ENCODE data around the gene P4HA2. TPM values are rescaled to one million over a fixed set of nuclear protein-coding genes. Genes with fewer than 3 reads are reported as not detected.

P4HA2 gene
- total RNA-seq, 1 donor from 2014 or later = 190 TPM

DNA sequence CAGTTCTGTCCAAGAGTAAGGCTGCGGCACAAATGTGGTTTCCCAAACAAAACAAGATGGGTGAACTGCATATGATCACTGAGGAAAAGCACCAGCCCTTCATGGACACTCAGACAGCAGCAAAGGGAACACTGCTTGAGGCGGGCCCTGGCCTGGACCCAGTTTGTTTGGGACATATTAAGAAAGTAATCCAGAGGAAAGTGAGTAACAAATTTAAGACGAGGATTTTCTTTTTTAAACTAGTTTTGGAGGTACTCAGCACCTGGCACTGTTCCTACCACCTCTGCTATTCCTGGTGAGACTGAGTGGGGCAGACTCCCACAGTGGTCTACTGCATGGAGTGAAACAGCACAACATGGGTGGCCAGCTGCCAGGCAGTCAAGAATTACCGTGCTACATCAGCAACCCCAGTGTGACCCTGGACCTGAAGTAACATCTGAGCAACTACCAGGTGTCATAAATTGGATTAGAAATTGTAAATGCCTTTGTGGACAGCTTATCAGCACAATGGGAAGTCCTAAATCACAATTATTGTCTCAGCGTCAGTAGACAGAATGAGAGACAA lies 28.5 kb downstream of the P4HA2 start:
- TF ChIP-seq, protein P1, sequence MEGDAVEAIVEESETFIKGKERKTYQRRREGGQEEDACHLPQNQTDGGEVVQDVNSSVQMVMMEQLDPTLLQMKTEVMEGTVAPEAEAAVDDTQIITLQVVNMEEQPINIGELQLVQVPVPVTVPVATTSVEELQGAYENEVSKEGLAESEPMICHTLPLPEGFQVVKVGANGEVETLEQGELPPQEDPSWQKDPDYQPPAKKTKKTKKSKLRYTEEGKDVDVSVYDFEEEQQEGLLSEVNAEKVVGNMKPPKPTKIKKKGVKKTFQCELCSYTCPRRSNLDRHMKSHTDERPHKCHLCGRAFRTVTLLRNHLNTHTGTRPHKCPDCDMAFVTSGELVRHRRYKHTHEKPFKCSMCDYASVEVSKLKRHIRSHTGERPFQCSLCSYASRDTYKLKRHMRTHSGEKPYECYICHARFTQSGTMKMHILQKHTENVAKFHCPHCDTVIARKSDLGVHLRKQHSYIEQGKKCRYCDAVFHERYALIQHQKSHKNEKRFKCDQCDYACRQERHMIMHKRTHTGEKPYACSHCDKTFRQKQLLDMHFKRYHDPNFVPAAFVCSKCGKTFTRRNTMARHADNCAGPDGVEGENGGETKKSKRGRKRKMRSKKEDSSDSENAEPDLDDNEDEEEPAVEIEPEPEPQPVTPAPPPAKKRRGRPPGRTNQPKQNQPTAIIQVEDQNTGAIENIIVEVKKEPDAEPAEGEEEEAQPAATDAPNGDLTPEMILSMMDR (IDR thresholded peaks at IDR 0.05; ENCODE audit: insufficient read depth, low read length, severe bottlenecking) = no peak
- no peak for FAIRE-seq
- no peaks in the 10 kb centered on the region for H3K27me3 ChIP-seq (ENCODE audit: control insufficient read depth, insufficient read depth, low read length)
- H3K4me3 ChIP-seq (ENCODE audit: low read depth, low read length) = no peak overlapping the region
- no peak for DNase-seq (ENCODE audit: low read depth)
- H3K36me3 ChIP-seq (ENCODE audit: control insufficient read depth, insufficient read depth, low read length) = peaks cover 17% of the 10 kb centered on the region

DNA sequence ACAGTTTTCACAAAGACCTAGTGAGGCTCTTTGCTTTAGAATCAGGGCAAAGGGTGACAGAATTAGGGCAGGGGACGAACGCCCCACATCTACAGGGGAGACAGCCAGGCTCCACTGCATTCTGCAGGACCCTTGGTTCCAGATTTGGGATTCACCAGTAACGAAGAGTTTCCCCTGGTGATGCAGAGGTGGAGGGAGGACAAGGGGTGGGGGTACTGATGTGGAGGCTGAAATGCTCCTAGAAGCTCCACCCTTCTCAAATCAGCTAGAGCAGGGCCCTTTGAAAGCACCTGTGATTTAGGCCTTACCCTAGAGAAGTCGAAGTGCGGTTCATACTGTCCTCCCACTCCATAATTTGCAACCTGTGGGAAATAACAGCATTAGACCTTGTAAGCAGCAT lies 29.1 kb downstream of the P4HA2 start:
- H3K27me3 ChIP-seq (ENCODE audit: control insufficient read depth, insufficient read depth, low read length) = no peaks in the 10 kb centered on the region
- H3K4me3 ChIP-seq (ENCODE audit: low read depth, low read length) = no peak overlapping the region
- TF ChIP-seq, protein P1 (IDR thresholded peaks at IDR 0.05; ENCODE audit: insufficient read depth, low read length, severe bottlenecking) = no peak
- no peak for DNase-seq (ENCODE audit: low read depth)
- FAIRE-seq = peak; percentile 36
- peaks cover 14% of the 10 kb centered on the region for H3K36me3 ChIP-seq (ENCODE audit: control insufficient read depth, insufficient read depth, low read length)

DNA sequence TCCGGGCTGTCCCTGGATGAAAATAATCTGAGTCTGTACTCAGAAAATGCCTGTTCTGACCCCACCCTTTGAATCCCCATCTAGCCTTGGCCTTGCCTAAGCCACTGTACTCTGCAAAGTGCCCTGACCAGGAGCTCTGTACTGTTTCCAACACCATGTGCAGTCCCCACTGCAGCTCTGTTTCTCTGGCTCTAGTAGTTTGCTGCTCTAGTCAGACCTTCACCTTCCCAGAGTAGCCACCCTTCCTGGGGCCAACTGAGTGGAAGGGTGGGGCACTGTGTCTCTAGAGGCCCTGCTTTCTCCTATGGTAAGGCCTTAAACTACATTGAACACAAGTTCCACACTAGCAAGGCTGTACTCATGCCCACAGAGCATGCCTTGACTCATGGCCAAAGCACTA lies 31.9 kb downstream of the P4HA2 start:
- Histone ChIP-seq H3K4me3 (ENCODE audit: low read depth, low read length) (no peak overlapping the region), H3K36me3 (ENCODE audit: control insufficient read depth, insufficient read depth, low read length) (peaks cover 17% of the 10 kb centered on the region), H3K27me3 (ENCODE audit: control insufficient read depth, insufficient read depth, low read length) (no peaks in the 10 kb centered on the region)
- DNase-seq (ENCODE audit: low read depth) = no peak
- TF ChIP-seq, protein P1 (IDR thresholded peaks at IDR 0.05; ENCODE audit: insufficient read depth, low read length, severe bottlenecking) = no peak
- FAIRE-seq = no peak

DNA sequence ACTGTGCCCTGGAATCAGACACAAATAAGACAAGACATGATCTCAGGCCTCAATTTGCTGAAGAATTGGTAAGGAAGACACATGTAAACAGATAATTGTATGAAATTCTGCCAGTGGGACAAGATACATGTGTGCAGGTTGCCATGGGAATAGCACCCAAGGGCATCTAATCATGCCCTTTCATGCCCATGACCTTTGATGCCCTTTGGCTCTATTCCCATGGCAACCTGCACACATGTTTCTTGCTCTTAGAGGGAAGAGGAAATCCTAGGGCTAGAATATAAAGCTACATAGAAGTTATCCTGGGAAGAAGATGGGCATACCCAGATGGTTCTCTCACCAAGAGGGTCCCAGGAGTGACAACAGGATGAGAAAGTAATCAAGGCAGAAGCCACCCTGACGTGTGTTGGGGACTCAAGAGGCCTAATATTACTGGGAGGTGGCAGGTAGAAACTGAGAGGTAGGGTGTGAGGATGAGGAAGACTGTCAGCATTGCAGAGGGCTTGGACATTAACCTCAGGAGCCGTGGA lies 34.4 kb downstream of the P4HA2 start:
- TF ChIP-seq, protein P1 (IDR thresholded peaks at IDR 0.05; ENCODE audit: insufficient read depth, low read length, severe bottlenecking) = no peak
- FAIRE-seq (no peak), DNase-seq (ENCODE audit: low read depth) (no peak)
- no peak overlapping the region for H3K4me3 ChIP-seq (ENCODE audit: low read depth, low read length)
- H3K36me3 ChIP-seq (ENCODE audit: control insufficient read depth, insufficient read depth, low read length) = peaks cover 15% of the 10 kb centered on the region
- H3K27me3 ChIP-seq (ENCODE audit: control insufficient read depth, insufficient read depth, low read length) = no peaks in the 10 kb centered on the region

DNA sequence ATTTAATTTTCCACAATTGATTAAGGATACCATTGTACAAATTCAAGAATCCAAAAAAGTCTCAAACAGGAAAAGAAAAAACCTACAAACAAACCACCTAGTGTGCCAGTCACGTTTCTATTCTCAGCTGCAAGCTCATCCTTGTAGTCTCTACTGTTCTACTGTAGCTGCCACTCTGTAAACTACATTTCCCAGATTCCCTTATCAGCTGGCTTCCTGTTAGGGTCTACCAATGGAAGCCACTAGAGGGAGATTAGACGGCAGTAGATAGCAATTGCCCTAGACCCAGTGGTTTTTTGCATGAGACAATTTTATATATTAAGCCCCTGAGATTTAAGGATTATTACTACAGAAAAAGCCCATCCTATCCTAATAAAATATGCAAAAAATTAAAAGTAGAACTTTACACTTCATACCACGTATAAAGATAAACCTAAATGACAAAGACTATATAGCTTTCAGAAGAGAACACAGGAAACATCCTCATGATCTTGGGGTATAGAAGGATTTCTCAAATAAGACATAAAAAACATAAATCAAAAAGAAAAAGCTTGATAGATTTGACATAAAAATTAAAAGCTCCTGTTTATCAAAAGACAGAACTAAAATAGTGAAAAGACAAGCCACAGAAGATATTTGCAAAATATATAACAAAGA lies 37.4 kb downstream of the P4HA2 start:
- no peak overlapping the region for H3K4me3 ChIP-seq (ENCODE audit: low read depth, low read length)
- FAIRE-seq (no peak), DNase-seq (ENCODE audit: low read depth) (peak; percentile 67)
- no peaks in the 10 kb centered on the region for H3K27me3 ChIP-seq (ENCODE audit: control insufficient read depth, insufficient read depth, low read length)
- TF ChIP-seq, protein P1 (IDR thresholded peaks at IDR 0.05; ENCODE audit: insufficient read depth, low read length, severe bottlenecking) = peak; percentile 51
- peaks cover 13% of the 10 kb centered on the region for H3K36me3 ChIP-seq (ENCODE audit: control insufficient read depth, insufficient read depth, low read length)
